ENCODE data around the gene JAG1. TPM values are rescaled to one million over a fixed set of nuclear protein-coding genes. Genes with fewer than 3 reads are reported as not detected.

JAG1 gene
- total RNA-seq, 1 donor from 2014 or later, result 132 TPM

GRCh38 chr20:10636326-10636818 is 37.4 kb downstream of the JAG1 start:
- TF ChIP-seq, protein P1, sequence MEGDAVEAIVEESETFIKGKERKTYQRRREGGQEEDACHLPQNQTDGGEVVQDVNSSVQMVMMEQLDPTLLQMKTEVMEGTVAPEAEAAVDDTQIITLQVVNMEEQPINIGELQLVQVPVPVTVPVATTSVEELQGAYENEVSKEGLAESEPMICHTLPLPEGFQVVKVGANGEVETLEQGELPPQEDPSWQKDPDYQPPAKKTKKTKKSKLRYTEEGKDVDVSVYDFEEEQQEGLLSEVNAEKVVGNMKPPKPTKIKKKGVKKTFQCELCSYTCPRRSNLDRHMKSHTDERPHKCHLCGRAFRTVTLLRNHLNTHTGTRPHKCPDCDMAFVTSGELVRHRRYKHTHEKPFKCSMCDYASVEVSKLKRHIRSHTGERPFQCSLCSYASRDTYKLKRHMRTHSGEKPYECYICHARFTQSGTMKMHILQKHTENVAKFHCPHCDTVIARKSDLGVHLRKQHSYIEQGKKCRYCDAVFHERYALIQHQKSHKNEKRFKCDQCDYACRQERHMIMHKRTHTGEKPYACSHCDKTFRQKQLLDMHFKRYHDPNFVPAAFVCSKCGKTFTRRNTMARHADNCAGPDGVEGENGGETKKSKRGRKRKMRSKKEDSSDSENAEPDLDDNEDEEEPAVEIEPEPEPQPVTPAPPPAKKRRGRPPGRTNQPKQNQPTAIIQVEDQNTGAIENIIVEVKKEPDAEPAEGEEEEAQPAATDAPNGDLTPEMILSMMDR (IDR thresholded peaks at IDR 0.05; ENCODE audit: insufficient read depth, low read length, poor library complexity, severe bottlenecking), result no peak
- DNase-seq (ENCODE audit: low read depth), result no peak
- no peaks in the 10 kb centered on the region for H3K27me3 ChIP-seq (ENCODE audit: control insufficient read depth, insufficient read depth, low read length)
- no peak overlapping the region for H3K4me3 ChIP-seq (ENCODE audit: low read depth, low read length)
- H3K36me3 ChIP-seq (ENCODE audit: control insufficient read depth, insufficient read depth, low read length), result peaks cover 7% of the 10 kb centered on the region

DNA sequence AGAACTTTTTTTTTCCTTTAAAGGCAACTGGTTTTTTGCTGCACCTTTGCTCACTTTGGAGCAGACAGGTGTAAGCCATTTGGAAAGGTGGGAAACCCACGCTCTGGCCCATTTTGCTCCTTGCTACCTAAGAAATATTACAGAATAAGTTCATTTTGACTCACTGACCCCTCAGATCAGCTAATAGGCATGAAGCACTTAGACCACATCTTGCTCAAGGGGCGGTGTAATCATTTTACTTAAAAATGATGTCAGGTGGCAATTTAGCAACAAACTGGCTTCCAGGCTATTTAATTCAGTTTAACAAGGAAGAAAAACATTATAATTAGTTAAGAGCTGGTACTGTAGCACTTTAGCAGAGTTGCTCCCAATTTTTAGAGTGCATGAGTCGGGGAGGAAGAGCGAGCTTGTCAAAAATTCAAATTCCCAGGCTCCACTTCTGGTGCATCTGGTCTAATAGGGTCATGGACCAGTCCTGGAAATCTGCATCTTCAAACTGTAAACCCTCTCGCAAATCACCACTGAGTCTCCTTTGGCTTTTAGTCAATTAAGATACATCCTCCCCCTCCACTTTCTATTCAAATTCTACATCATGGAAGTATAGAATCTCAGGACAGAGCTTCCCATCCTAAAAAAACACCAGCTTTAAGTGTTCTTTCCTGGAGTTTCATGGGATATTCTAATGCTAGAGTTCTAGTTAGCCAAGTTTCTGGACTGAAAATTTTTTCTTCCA is 38.2 kb downstream of the JAG1 start:
- H3K36me3 ChIP-seq (ENCODE audit: control insufficient read depth, insufficient read depth, low read length), result peaks cover 7% of the 10 kb centered on the region
- no peak for DNase-seq (ENCODE audit: low read depth)
- TF ChIP-seq, protein P1 (IDR thresholded peaks at IDR 0.05; ENCODE audit: insufficient read depth, low read length, poor library complexity, severe bottlenecking), result no peak
- H3K4me3 ChIP-seq (ENCODE audit: low read depth, low read length), result no peak overlapping the region
- no peaks in the 10 kb centered on the region for H3K27me3 ChIP-seq (ENCODE audit: control insufficient read depth, insufficient read depth, low read length)

DNA sequence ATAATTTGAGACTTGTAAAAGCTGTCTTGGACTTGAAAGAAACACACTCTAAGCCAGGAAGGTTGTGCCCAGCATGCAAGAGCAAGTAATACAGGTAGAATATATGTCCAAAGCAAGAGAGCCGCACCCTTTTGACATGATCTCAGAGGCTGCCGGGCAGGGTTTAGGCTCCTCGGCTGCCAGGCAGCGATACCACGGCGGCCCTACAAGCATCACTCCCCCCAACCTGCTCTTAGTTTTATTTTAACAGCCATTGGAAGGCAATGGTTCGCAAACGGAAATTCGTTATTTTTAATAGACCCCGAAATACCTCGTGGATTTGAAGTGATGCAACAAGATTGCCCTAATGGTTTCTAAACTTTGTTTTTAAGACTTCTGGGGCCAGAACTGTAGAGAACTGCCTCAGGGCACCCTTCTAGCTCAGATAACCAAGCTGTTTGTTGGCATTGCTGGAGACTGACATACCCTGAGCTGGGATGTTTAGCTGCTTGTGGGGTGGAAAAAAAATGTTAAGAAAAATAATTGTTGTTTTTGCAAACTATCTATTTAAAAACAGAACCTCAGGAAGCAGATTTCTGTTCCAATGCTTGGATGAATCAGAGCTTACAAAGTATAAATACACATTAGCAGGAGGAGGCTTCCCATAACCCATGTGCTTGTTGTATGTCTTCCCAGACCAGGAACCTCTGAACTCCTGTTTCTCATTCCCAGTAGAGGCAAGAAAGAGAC is 39.0 kb downstream of the JAG1 start:
- no peak for DNase-seq (ENCODE audit: low read depth)
- Histone ChIP-seq H3K36me3 (ENCODE audit: control insufficient read depth, insufficient read depth, low read length) (peaks cover 5% of the 10 kb centered on the region), H3K4me3 (ENCODE audit: low read depth, low read length) (no peak overlapping the region), H3K27me3 (ENCODE audit: control insufficient read depth, insufficient read depth, low read length) (no peaks in the 10 kb centered on the region)
- TF ChIP-seq, protein P1 (IDR thresholded peaks at IDR 0.05; ENCODE audit: insufficient read depth, low read length, poor library complexity, severe bottlenecking), result no peak

GRCh38 chr20:10634211-10634610 is 39.6 kb downstream of the JAG1 start:
- no peak overlapping the region for H3K4me3 ChIP-seq (ENCODE audit: low read depth, low read length)
- peaks cover 5% of the 10 kb centered on the region for H3K36me3 ChIP-seq (ENCODE audit: control insufficient read depth, insufficient read depth, low read length)
- DNase-seq (ENCODE audit: low read depth), result no peak
- TF ChIP-seq, protein P1 (IDR thresholded peaks at IDR 0.05; ENCODE audit: insufficient read depth, low read length, poor library complexity, severe bottlenecking), result no peak
- H3K27me3 ChIP-seq (ENCODE audit: control insufficient read depth, insufficient read depth, low read length), result no peaks in the 10 kb centered on the region

DNA sequence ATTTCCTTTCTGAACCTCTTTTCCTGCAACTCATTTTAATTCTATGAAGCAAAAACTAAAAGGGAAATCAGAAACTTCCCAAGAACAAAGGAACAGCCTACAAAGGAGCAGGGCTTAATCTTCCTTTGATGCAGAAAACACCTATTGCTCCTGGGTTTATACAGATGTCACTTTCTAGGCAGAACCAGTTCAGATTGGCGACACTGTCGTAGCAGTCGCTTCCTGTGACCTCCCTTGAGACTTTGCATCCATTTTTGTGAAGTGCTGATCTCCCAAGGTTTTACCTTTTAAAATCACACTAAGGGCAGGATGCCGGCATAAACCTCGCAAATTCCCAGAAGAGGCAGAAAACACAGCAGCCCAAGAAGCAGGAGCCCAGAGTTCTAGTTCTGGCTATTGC is 40.1 kb downstream of the JAG1 start:
- Histone ChIP-seq H3K4me3 (ENCODE audit: low read depth, low read length) (no peak overlapping the region), H3K27me3 (ENCODE audit: control insufficient read depth, insufficient read depth, low read length) (no peaks in the 10 kb centered on the region), H3K36me3 (ENCODE audit: control insufficient read depth, insufficient read depth, low read length) (peaks cover 3% of the 10 kb centered on the region)
- DNase-seq (ENCODE audit: low read depth), result no peak
- TF ChIP-seq, protein P1 (IDR thresholded peaks at IDR 0.05; ENCODE audit: insufficient read depth, low read length, poor library complexity, severe bottlenecking), result no peak
